RCC 7860 (cell line): ENCODE measurements around the gene SELENOS.
A peak's percentile ranks its signal among the peaks of the same experiment; 100 is the strongest.

Source experiments
- DNase-seq: peaks from one replicate; pipeline ENCODE4 v3.0.0-alpha.2; 2015; ENCODE audit warnings: low spot score
- FAIRE-seq: peaks from 2 replicates; lab custom pipeline; 2012; peaks lifted over from hg19 to GRCh38; lab: Jason Lieb, UNC

Gene SELENOS

DNA sequence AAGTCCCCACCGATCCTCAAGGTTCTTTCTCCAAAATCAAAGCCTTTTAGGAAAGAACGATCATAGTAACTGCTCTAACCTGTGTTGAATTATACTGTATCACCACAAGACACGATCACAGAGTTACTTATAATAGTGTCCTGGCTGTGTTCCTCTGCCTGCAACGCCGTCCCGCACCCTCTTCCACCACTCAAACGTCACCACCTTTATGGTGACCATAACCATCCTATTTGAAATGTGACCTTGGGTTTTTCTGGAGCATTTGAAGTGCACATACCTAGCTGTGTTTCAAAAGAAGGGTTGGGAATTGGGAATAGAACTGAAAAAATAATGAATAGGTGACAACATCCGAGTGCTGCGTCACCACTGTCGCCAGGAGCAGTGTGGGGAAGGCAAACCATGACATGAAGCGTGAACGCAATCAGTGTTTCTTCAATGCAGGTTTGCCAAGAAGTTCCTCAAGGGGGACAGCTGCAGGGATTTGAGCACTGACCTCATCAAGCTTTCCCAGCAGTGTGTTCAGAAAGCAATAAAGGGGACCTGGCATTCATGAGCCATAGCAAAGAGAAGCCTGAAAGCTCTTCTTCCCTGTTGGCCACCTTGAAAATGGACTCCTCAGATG, 769 bp upstream of the SELENOS start:
- FAIRE-seq (no peak), DNase-seq (no peak)

GRCh38 chr15:101276501-101277037, 716 bp downstream of the SELENOS start:
- DNase-seq, result peak; percentile 28
- no peak for FAIRE-seq

- FAIRE-seq (no peak), DNase-seq (no peak)
These were observed 2.3 kb downstream of the SELENOS start for GRCh38 chr15:101275018-101275417.

DNA sequence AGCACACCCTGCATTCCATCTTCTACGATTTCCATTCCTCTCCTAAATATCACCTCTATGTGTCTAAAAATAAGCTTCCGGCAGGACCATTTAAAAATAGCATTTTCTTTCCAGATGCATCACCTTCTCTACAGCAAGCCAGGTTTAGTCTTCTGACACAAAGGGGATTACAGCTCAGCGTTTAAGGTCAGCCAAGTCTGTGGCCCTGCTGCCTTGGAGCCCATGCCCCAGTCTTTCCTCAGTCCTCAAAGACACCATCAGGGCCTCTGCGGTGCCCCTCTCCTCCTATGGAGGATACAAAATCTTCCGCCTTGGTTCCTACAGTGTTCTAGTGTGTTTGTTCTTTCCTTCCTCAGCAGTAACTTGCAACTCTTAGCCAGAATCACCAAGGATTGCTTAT, 3.8 kb downstream of the SELENOS start:
- FAIRE-seq (no peak), DNase-seq (no peak)

- FAIRE-seq, result no peak
These were observed 4.7 kb downstream of the SELENOS start for GRCh38 chr15:101272584-101272983.

GRCh38 chr15:101269479-101270223, 7.6 kb downstream of the SELENOS start:
- FAIRE-seq (no peak), DNase-seq (no peak)

More at GRCh38 chr15:101272584-101272983, 4.7 kb downstream of the SELENOS start:
- no peak for DNase-seq

DNA sequence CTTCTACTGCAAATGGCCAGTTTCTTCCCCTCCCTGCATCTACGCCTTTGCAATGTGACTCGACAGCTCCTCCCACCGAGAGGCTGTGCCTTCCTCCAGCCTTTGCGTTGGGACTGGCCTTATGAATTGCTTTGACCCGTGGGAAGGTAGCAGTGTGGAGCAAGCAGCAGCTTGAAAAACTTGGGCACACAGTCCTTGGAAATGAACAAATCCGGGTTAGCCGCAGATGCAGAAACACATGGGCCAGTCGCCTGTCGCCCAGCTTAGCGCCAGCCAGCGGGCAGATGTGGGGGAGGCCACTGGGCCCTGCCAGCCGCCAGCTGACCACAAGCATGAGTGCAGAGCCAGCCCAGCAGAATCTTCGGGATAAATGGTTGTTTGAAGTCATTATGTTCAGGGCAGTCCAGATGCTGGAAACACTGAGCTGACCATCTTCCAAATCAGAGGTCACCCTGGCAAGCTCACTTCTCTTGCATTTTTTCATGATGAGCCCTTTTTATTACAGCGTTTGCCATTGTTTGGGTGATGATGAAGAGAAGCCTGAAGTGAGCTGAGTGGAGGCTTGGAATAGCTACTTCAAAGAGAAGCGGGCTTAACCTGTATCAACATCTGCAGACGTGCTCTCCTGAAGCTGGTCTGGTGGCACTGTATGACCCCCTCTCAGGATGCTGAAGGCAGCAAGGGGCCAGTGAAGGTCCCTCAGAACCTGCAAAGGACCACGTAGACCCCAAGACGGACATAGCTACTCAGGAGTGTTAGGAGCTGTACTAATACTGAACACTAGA, 9.8 kb downstream of the SELENOS start:
- FAIRE-seq (no peak), DNase-seq (peak; percentile 4)

- no peak for FAIRE-seq
- no peak for DNase-seq
These were observed 10.5 kb downstream of the SELENOS start for GRCh38 chr15:101266787-101267186.

- FAIRE-seq, result no peak
- DNase-seq, result no peak
These were observed 11.3 kb downstream of the SELENOS start for GRCh38 chr15:101266034-101266433.

- no peak for FAIRE-seq
- no peak for DNase-seq
These were observed 12.2 kb downstream of the SELENOS start for GRCh38 chr15:101264911-101265641.

GRCh38 chr15:101264011-101264410, 13.3 kb downstream of the SELENOS start:
- DNase-seq (peak; percentile 7), FAIRE-seq (no peak)

DNA sequence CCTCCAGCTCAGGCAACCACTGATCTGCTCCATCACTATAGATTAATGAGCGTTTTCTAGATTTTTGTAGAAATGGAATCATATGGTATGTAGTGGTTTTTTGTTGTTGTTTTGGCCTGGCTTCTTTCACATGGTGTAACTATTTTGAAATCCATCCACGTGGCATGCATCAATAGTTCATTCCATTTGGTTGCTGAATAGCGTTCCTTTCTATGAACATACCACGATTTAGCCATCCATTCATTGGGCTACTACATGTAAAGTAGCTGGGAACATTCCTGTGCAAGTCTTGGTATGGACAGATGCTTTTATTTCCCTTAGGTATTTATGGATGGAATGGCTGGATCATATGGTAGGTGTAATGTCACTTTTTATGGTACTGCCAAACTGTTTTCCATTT, 14.7 kb downstream of the SELENOS start:
- no peak for DNase-seq
- no peak for FAIRE-seq

GRCh38 chr15:101258238-101259144, 18.8 kb downstream of the SELENOS start:
- DNase-seq (peak; percentile 37), FAIRE-seq (peak; percentile 42)

DNA sequence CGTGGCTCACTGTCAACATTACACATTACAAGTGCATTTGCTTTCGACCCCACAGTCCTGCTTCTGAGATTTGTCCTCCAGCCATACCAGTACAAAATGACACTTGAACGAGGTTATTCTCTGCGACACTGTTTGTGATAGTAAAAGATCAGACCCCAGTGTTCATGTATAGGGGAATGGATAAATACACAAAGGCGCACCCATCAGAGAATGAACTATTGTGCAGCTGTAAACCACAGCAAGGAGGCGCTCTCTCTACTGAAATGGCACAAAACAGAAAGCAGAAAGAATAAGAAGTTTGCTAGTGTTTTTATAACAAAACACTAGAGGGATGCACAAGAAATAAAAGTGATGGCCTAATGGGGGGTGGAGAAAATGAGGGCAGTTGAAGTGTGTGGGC, 20.5 kb downstream of the SELENOS start:
- no peak for FAIRE-seq
- no peak for DNase-seq

GRCh38 chr15:101255615-101256241, 21.6 kb downstream of the SELENOS start:
- FAIRE-seq (no peak), DNase-seq (no peak)

GRCh38 chr15:101255051-101255395, 22.3 kb downstream of the SELENOS start:
- FAIRE-seq (no peak), DNase-seq (no peak)

- DNase-seq (no peak), FAIRE-seq (no peak)
These were observed 22.9 kb downstream of the SELENOS start for GRCh38 chr15:101254157-101255050.

GRCh38 chr15:101252836-101253235, 24.4 kb downstream of the SELENOS start:
- FAIRE-seq, result no peak
- no peak for DNase-seq
